HepG2 (cell line): ENCODE measurements around the gene PRM2. TPM values are rescaled to one million over a fixed set of nuclear protein-coding genes. Genes with fewer than 3 reads are reported as not detected.

Experiments used
- KLF16 ChIP-seq, 2 experiments: sonication (generic) in 1 of 2; formaldehyde crosslinking in 1 of 2; IDR thresholded peaks; 2 replicates each; pipeline versions ENCODE4 v1.6.1 to v1.8.0; 2016 to 2023; ENCODE audit warnings: missing genetic modification reagents in 2 of 2, missing compliant biosample characterization in 1 of 2
- PCBP2 ChIP-seq: fragments of 200-400 bp; formaldehyde crosslinking; optimal IDR thresholded peaks from 2 replicates; pipeline ENCODE3; 2018; ENCODE audit warnings: low read length, low read depth; ENCODE audit not compliant: poor library complexity, severe bottlenecking
- ZNF556 ChIP-seq: sonication (generic); formaldehyde crosslinking; IDR thresholded peaks from 2 replicates; pipeline ENCODE4 v1.4.0; 2020; ENCODE audit warnings: mild to moderate bottlenecking, missing genetic modification reagents, borderline replicate concordance
- ZNF557 ChIP-seq: sonication (generic); formaldehyde crosslinking; IDR thresholded peaks from 2 replicates; pipeline ENCODE4 v1.4.0; 2020; ENCODE audit warnings: missing genetic modification reagents
- polyA plus RNA-seq, 8 experiments: library from polyadenylated mRNA; depleted of rRNA in 3 of 8; stranded (reverse) in 7 of 8; unstranded in 1 of 8; fragments of >200 nt; fragmentation: Illumina TruSeq in 4 of 8; extraction: Trizol in 4 of 8; gene quantifications; 2 replicates each; pipeline versions ENCODE4 v1.2.1 to v1.2.3, GENCODE V29; 2011 to 2016; ENCODE audit warnings: low read depth in 4 of 8, missing spikeins in 1 of 8, mixed read lengths in 1 of 8; ENCODE audit not compliant: insufficient read depth in 1 of 8
- total RNA-seq, 5 experiments: library from RNA; depleted of rRNA; stranded (reverse); fragments of >200 nt; fragmentation: Illumina TruSeq; extraction: Trizol; gene quantifications; 2 replicates each; pipeline ENCODE4 v1.2.3, GENCODE V29; 2016; ENCODE audit warnings: low read depth in 1 of 5
- TF ChIP-seq, protein P1 (sequence below): sonication (generic); formaldehyde crosslinking; IDR thresholded peaks from 2 replicates; pipeline ENCODE4 v1.4.0; 2020; ENCODE audit warnings: missing genetic modification reagents
- TF ChIP-seq, protein P2 (sequence below): sonication (generic); formaldehyde crosslinking; IDR thresholded peaks from 2 replicates; pipeline ENCODE4 v1.5.1; 2020; ENCODE audit warnings: mild to moderate bottlenecking, missing genetic modification reagents, moderate library complexity
- TF ChIP-seq, protein P3 (sequence below): sonication (generic); formaldehyde crosslinking; IDR thresholded peaks from 2 replicates; pipeline ENCODE4 v1.5.1; 2020; ENCODE audit warnings: mild to moderate bottlenecking, missing genetic modification reagents, borderline replicate concordance
- TF ChIP-seq, protein P4 (sequence below): sonication (generic); formaldehyde crosslinking; IDR thresholded peaks from 2 replicates; pipeline ENCODE4 v1.5.1; 2020; ENCODE audit warnings: missing genetic modification reagents, mild to moderate bottlenecking, borderline replicate concordance

PRM2 gene
- total and polyA plus RNA-seq, 2 of the 13 experiments (the other 11 are each of a cell fraction or from before 2014, with no cell fraction given), result 0.54 TPM; not detected in 1

DNA sequence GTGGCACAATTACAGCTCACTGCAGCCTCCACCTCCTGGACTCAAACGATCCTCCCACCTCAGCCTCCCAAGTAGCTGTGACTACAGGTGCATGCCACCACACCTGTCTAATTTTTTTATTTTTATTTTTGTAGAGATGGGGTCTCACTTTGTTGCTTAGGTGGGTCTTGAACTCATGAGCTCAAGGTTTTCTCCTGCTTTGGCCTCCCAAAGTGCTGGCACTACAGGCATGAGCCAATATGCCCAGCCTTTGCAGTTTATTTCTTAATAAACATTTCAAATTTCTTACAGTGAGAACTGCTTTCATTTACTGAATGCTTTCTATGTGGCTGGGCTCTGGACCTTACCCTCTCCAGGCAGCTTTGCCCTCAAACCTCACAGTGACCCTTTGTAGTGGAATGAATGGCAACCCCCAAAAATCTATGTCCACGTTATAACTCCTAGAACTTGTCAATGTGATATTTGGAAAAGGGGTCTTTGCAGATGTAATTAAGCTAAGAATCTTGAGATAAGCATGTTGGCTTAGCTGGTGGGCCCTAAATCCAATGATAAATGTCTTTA is 5.6 kb downstream of the PRM2 start (continued):
- TF ChIP-seq, protein P1, sequence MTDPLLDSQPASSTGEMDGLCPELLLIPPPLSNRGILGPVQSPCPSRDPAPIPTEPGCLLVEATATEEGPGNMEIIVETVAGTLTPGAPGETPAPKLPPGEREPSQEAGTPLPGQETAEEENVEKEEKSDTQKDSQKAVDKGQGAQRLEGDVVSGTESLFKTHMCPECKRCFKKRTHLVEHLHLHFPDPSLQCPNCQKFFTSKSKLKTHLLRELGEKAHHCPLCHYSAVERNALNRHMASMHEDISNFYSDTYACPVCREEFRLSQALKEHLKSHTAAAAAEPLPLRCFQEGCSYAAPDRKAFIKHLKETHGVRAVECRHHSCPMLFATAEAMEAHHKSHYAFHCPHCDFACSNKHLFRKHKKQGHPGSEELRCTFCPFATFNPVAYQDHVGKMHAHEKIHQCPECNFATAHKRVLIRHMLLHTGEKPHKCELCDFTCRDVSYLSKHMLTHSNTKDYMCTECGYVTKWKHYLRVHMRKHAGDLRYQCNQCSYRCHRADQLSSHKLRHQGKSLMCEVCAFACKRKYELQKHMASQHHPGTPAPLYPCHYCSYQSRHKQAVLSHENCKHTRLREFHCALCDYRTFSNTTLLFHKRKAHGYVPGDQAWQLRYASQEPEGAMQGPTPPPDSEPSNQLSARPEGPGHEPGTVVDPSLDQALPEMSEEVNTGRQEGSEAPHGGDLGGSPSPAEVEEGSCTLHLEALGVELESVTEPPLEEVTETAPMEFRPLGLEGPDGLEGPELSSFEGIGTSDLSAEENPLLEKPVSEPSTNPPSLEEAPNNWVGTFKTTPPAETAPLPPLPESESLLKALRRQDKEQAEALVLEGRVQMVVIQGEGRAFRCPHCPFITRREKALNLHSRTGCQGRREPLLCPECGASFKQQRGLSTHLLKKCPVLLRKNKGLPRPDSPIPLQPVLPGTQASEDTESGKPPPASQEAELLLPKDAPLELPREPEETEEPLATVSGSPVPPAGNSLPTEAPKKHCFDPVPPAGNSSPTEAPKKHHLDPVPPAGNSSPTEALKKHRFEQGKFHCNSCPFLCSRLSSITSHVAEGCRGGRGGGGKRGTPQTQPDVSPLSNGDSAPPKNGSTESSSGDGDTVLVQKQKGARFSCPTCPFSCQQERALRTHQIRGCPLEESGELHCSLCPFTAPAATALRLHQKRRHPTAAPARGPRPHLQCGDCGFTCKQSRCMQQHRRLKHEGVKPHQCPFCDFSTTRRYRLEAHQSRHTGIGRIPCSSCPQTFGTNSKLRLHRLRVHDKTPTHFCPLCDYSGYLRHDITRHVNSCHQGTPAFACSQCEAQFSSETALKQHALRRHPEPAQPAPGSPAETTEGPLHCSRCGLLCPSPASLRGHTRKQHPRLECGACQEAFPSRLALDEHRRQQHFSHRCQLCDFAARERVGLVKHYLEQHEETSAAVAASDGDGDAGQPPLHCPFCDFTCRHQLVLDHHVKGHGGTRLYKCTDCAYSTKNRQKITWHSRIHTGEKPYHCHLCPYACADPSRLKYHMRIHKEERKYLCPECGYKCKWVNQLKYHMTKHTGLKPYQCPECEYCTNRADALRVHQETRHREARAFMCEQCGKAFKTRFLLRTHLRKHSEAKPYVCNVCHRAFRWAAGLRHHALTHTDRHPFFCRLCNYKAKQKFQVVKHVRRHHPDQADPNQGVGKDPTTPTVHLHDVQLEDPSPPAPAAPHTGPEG (CRISPR knock-in tag), result no peak
- TF ChIP-seq ZNF556 (CRISPR knock-in tag) (0 out of 2 replicates have a peak, but pooled peaks have one; percentile 45), KLF16 (CRISPR knock-in tag; IDR thresholded peaks at IDR 0.05) (no peak), ZNF557 (no peak), PCBP2 (no peak)
- TF ChIP-seq, protein P2, sequence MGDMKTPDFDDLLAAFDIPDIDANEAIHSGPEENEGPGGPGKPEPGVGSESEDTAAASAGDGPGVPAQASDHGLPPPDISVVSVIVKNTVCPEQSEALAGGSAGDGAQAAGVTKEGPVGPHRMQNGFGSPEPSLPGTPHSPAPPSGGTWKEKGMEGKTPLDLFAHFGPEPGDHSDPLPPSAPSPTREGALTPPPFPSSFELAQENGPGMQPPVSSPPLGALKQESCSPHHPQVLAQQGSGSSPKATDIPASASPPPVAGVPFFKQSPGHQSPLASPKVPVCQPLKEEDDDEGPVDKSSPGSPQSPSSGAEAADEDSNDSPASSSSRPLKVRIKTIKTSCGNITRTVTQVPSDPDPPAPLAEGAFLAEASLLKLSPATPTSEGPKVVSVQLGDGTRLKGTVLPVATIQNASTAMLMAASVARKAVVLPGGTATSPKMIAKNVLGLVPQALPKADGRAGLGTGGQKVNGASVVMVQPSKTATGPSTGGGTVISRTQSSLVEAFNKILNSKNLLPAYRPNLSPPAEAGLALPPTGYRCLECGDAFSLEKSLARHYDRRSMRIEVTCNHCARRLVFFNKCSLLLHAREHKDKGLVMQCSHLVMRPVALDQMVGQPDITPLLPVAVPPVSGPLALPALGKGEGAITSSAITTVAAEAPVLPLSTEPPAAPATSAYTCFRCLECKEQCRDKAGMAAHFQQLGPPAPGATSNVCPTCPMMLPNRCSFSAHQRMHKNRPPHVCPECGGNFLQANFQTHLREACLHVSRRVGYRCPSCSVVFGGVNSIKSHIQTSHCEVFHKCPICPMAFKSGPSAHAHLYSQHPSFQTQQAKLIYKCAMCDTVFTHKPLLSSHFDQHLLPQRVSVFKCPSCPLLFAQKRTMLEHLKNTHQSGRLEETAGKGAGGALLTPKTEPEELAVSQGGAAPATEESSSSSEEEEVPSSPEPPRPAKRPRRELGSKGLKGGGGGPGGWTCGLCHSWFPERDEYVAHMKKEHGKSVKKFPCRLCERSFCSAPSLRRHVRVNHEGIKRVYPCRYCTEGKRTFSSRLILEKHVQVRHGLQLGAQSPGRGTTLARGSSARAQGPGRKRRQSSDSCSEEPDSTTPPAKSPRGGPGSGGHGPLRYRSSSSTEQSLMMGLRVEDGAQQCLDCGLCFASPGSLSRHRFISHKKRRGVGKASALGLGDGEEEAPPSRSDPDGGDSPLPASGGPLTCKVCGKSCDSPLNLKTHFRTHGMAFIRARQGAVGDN (CRISPR knock-in tag), result no peak
- TF ChIP-seq, protein P3, sequence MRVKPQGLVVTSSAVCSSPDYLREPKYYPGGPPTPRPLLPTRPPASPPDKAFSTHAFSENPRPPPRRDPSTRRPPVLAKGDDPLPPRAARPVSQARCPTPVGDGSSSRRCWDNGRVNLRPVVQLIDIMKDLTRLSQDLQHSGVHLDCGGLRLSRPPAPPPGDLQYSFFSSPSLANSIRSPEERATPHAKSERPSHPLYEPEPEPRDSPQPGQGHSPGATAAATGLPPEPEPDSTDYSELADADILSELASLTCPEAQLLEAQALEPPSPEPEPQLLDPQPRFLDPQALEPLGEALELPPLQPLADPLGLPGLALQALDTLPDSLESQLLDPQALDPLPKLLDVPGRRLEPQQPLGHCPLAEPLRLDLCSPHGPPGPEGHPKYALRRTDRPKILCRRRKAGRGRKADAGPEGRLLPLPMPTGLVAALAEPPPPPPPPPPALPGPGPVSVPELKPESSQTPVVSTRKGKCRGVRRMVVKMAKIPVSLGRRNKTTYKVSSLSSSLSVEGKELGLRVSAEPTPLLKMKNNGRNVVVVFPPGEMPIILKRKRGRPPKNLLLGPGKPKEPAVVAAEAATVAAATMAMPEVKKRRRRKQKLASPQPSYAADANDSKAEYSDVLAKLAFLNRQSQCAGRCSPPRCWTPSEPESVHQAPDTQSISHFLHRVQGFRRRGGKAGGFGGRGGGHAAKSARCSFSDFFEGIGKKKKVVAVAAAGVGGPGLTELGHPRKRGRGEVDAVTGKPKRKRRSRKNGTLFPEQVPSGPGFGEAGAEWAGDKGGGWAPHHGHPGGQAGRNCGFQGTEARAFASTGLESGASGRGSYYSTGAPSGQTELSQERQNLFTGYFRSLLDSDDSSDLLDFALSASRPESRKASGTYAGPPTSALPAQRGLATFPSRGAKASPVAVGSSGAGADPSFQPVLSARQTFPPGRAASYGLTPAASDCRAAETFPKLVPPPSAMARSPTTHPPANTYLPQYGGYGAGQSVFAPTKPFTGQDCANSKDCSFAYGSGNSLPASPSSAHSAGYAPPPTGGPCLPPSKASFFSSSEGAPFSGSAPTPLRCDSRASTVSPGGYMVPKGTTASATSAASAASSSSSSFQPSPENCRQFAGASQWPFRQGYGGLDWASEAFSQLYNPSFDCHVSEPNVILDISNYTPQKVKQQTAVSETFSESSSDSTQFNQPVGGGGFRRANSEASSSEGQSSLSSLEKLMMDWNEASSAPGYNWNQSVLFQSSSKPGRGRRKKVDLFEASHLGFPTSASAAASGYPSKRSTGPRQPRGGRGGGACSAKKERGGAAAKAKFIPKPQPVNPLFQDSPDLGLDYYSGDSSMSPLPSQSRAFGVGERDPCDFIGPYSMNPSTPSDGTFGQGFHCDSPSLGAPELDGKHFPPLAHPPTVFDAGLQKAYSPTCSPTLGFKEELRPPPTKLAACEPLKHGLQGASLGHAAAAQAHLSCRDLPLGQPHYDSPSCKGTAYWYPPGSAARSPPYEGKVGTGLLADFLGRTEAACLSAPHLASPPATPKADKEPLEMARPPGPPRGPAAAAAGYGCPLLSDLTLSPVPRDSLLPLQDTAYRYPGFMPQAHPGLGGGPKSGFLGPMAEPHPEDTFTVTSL (CRISPR knock-in tag), result peak; percentile 43; the same call in 1 of the 2 replicates
- TF ChIP-seq, protein P4, sequence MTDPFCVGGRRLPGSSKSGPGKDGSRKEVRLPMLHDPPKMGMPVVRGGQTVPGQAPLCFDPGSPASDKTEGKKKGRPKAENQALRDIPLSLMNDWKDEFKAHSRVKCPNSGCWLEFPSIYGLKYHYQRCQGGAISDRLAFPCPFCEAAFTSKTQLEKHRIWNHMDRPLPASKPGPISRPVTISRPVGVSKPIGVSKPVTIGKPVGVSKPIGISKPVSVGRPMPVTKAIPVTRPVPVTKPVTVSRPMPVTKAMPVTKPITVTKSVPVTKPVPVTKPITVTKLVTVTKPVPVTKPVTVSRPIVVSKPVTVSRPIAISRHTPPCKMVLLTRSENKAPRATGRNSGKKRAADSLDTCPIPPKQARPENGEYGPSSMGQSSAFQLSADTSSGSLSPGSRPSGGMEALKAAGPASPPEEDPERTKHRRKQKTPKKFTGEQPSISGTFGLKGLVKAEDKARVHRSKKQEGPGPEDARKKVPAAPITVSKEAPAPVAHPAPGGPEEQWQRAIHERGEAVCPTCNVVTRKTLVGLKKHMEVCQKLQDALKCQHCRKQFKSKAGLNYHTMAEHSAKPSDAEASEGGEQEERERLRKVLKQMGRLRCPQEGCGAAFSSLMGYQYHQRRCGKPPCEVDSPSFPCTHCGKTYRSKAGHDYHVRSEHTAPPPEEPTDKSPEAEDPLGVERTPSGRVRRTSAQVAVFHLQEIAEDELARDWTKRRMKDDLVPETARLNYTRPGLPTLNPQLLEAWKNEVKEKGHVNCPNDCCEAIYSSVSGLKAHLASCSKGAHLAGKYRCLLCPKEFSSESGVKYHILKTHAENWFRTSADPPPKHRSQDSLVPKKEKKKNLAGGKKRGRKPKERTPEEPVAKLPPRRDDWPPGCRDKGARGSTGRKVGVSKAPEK (CRISPR knock-in tag), result no peak
